Neural cell (in vitro differentiated cells): Measurements from ENCODE around the gene CNTLN. TPM values are rescaled to one million over a fixed set of nuclear protein-coding genes. Genes with fewer than 3 reads are reported as not detected.

ENCODE experiments used
- H2AFZ ChIP-seq: fragments of 200-600, 300-800 bp; sonication (generic), shearing (Covaris generic); 2 replicates; pipeline ENCODE4 v1.6.0; 2014; ENCODE audit warnings: low read depth, mild to moderate bottlenecking, antibody characterized with exemption, low read length, moderate library complexity
- H3F3A ChIP-seq: fragments of 200-600 bp; shearing (Covaris generic); 2 replicates; pipeline ENCODE4 v1.6.1; 2016; ENCODE audit warnings: mild to moderate bottlenecking, moderate library complexity, mixed read lengths, antibody characterized with exemption, low read length; ENCODE audit not compliant: insufficient read depth, poor library complexity, severe bottlenecking
- H3K27ac ChIP-seq: fragments of 200-600, 300-800 bp; sonication (generic), shearing (Covaris generic); 2 replicates; pipeline ENCODE4 v1.5.1; 2014; ENCODE audit warnings: mild to moderate bottlenecking, low read length, moderate library complexity
- H3K27me3 ChIP-seq: fragments of 300-800, 200-600 bp; sonication (generic), shearing (Covaris generic); 2 replicates; pipeline ENCODE4 v1.6.0; 2014; ENCODE audit warnings: mild to moderate bottlenecking, low read depth, low read length, moderate library complexity; ENCODE audit not compliant: insufficient read depth
- H3K36me3 ChIP-seq: fragments of 300-800, 200-600 bp; sonication (generic), shearing (Covaris generic); 2 replicates; pipeline ENCODE4 v1.5.1; 2014; ENCODE audit warnings: mild to moderate bottlenecking, antibody characterized with exemption, low read length, moderate library complexity; ENCODE audit not compliant: insufficient read depth
- H3K4me2 ChIP-seq: fragments of 300-800, 200-600 bp; sonication (generic), shearing (Covaris generic); 2 replicates; pipeline ENCODE4 v1.6.0; 2014; ENCODE audit warnings: mild to moderate bottlenecking, low read length
- H3K4me3 ChIP-seq: fragments of 300-800, 200-600 bp; sonication (generic), shearing (Covaris generic); 2 replicates; pipeline ENCODE4 v1.5.1; 2014; ENCODE audit warnings: mild to moderate bottlenecking, low read length, moderate library complexity
- H3K79me2 ChIP-seq: fragments of 200-600 bp; shearing (Covaris generic); replicated peaks from 2 replicates; pipeline ENCODE4 v1.6.0; 2014; ENCODE audit warnings: mild to moderate bottlenecking, low read length, moderate library complexity; ENCODE audit not compliant: insufficient read depth
- H3K9ac ChIP-seq: fragments of 300-800, 200-600 bp; sonication (generic), shearing (Covaris generic); 2 replicates; pipeline ENCODE4 v1.6.1; 2016; ENCODE audit warnings: mild to moderate bottlenecking, low read length, mixed read lengths
- H3K9me2 ChIP-seq: fragments of 200-600 bp; shearing (Covaris generic); 2 replicates; pipeline ENCODE4 v1.6.1; 2016; ENCODE audit warnings: mild to moderate bottlenecking, low read length, mixed read lengths; ENCODE audit not compliant: insufficient read depth
- H3K9me3 ChIP-seq: fragments of 200-600, 300-800 bp; sonication (generic), shearing (Covaris generic); 2 replicates; pipeline ENCODE4 v1.6.1; 2016; ENCODE audit warnings: mild to moderate bottlenecking, mixed run types, low read length, moderate library complexity, mixed read lengths
- H4K20me1 ChIP-seq: fragments of 200-600 bp; shearing (Covaris generic); 2 replicates; pipeline ENCODE4 v1.6.1; 2016; ENCODE audit warnings: mild to moderate bottlenecking, mixed run types; ENCODE audit not compliant: insufficient read depth
- EP300 ChIP-seq: fragments of 450-650 bp; conservative IDR thresholded peaks from 2 replicates; pipeline ENCODE4 v1.6.1; 2014; ENCODE audit warnings: antibody characterized with exemption, mild to moderate bottlenecking, moderate library complexity; ENCODE audit not compliant: poor library complexity, severe bottlenecking
- EZH2 ChIP-seq: fragments of 200-600, 300-800 bp; shearing (Covaris generic), sonication (generic); IDR thresholded peaks from 2 replicates; pipeline ENCODE4 v1.6.1; 2014; ENCODE audit warnings: antibody characterized with exemption, low read length, borderline replicate concordance, mild to moderate bottlenecking; ENCODE audit not compliant: insufficient read depth, poor library complexity, severe bottlenecking
- MXI1 ChIP-seq: fragments of 450-650 bp; conservative IDR thresholded peaks from 2 replicates; pipeline ENCODE4 v1.6.1; 2014; ENCODE audit warnings: antibody characterized with exemption, mild to moderate bottlenecking; ENCODE audit not compliant: poor library complexity, severe bottlenecking
- POLR2AphosphoS5 ChIP-seq: IDR thresholded peaks from 2 replicates; pipeline ENCODE4 v1.6.1; 2012
- RAD21 ChIP-seq: fragments of 450-650 bp; conservative IDR thresholded peaks from 2 replicates; pipeline ENCODE4 v1.6.1; 2014; ENCODE audit warnings: antibody characterized with exemption, mild to moderate bottlenecking, moderate library complexity
- REST ChIP-seq: IDR thresholded peaks from 2 replicates; pipeline ENCODE4 v1.6.1; 2012; ENCODE audit warnings: borderline replicate concordance
- SMC3 ChIP-seq: fragments of 450-650 bp; conservative IDR thresholded peaks from 2 replicates; pipeline ENCODE4 v1.6.1; 2014; ENCODE audit warnings: antibody characterized with exemption, mild to moderate bottlenecking, moderate library complexity; ENCODE audit not compliant: poor library complexity
- TAF1 ChIP-seq: IDR thresholded peaks from 2 replicates; pipeline ENCODE4 v1.6.1; 2012; ENCODE audit warnings: low read depth
- polyA plus RNA-seq: library from polyadenylated mRNA; depleted of rRNA; stranded (reverse); fragments of >200 nt; gene quantifications from 2 replicates; pipeline ENCODE4 v1.2.3, GENCODE V29; 2014
- TF ChIP-seq, protein P1 (sequence below): fragments of 450-650 bp; IDR thresholded peaks from 2 replicates; pipeline ENCODE4 v1.5.1; 2014; ENCODE audit warnings: antibody characterized with exemption, mild to moderate bottlenecking, moderate library complexity; ENCODE audit not compliant: poor library complexity, severe bottlenecking

Gene CNTLN
- polyA plus RNA-seq, 1 donor from 2014 or later: 5.0 TPM

- H2AFZ ChIP-seq: no peak overlapping the region
- H3F3A ChIP-seq: no peaks in the 10 kb centered on the region
- TF ChIP-seq MXI1 (no peak), SMC3 (no peak), TAF1 (no peak), POLR2AphosphoS5 (no peak), EZH2 (no peak), RAD21 (no peak), EP300 (no peak), REST (no peak)
- TF ChIP-seq, protein P1, sequence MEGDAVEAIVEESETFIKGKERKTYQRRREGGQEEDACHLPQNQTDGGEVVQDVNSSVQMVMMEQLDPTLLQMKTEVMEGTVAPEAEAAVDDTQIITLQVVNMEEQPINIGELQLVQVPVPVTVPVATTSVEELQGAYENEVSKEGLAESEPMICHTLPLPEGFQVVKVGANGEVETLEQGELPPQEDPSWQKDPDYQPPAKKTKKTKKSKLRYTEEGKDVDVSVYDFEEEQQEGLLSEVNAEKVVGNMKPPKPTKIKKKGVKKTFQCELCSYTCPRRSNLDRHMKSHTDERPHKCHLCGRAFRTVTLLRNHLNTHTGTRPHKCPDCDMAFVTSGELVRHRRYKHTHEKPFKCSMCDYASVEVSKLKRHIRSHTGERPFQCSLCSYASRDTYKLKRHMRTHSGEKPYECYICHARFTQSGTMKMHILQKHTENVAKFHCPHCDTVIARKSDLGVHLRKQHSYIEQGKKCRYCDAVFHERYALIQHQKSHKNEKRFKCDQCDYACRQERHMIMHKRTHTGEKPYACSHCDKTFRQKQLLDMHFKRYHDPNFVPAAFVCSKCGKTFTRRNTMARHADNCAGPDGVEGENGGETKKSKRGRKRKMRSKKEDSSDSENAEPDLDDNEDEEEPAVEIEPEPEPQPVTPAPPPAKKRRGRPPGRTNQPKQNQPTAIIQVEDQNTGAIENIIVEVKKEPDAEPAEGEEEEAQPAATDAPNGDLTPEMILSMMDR: no peak
- H3K9ac ChIP-seq: no peak overlapping the region
- H3K79me2 ChIP-seq: no peaks in the 10 kb centered on the region
- H3K4me2 ChIP-seq: no peak overlapping the region
- no peak overlapping the region for H3K4me3 ChIP-seq
- no peaks in the 10 kb centered on the region for H3K9me3 ChIP-seq
- H3K36me3 ChIP-seq: no peaks in the 10 kb centered on the region
- no peaks in the 10 kb centered on the region for H3K27me3 ChIP-seq
- no peaks in the 10 kb centered on the region for H3K9me2 ChIP-seq
- no peaks in the 10 kb centered on the region for H4K20me1 ChIP-seq
- H3K27ac ChIP-seq: no peak overlapping the region
Observed at GRCh38 chr9:17536027-17536426, 401.2 kb downstream of the CNTLN start.

DNA sequence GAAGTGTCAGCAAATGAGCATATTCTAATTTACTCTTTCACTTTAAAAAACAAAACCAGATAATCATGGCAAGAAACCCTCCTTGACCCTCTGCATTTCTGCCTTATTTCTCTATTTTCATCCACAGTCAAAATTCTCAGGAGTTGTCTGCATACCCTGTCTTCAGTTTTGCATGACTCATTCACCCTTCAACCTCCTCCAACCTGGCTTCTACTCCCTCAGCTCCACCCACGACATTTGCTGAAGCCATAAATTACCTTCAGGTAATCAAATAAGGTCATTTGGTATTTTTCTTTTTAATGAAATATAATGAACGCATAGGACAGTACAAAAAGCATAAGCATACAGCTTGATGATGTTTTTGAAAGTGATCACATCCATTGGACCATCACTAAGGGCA lies 416.2 kb downstream of the CNTLN start:
- Histone ChIP-seq H3K4me2 (no peak overlapping the region), H3F3A (no peaks in the 10 kb centered on the region), H3K4me3 (no peak overlapping the region), H3K79me2 (no peaks in the 10 kb centered on the region), H2AFZ (no peak overlapping the region), H3K9me3 (no peaks in the 10 kb centered on the region), H4K20me1 (no peaks in the 10 kb centered on the region), H3K27me3 (no peaks in the 10 kb centered on the region), H3K9me2 (no peaks in the 10 kb centered on the region), H3K9ac (no peak overlapping the region), H3K36me3 (no peaks in the 10 kb centered on the region), H3K27ac (no peak overlapping the region)
- TF ChIP-seq REST: no peak
- TF ChIP-seq SMC3: no peak
- no peak for TF ChIP-seq POLR2AphosphoS5
- TF ChIP-seq EZH2: no peak
- TF ChIP-seq, protein P1: no peak
- no peak for TF ChIP-seq MXI1
- TF ChIP-seq TAF1: no peak
- TF ChIP-seq RAD21: no peak
- no peak for TF ChIP-seq EP300
